DMS53 (cell line): ENCODE measurements around the gene KNDC1.
"Not testable (repeated sequence)": the region's sequence is repeated elsewhere in the genome, so short reads cannot be mapped to it uniquely, and the experiment has no call there.

Experiments used
- DNase-seq: peaks from one replicate; lab custom pipeline; 2025; lab: John Stamatoyannopoulos, UW

Gene KNDC1

GRCh38 chr10:133259602-133259989 is 99.6 kb downstream of the KNDC1 start:
- no peak for DNase-seq

GRCh38 chr10:133260895-133261725 is 101.1 kb downstream of the KNDC1 start:
- peak; percentile 67 for DNase-seq

- DNase-seq: peak; percentile 91
Observed at GRCh38 chr10:133261726-133262325, 101.8 kb downstream of the KNDC1 start.

GRCh38 chr10:133262696-133263095 is 102.7 kb downstream of the KNDC1 start:
- DNase-seq: peak; percentile 85

- no peak for DNase-seq
Observed at GRCh38 chr10:133263674-133264073, 103.7 kb downstream of the KNDC1 start.

GRCh38 chr10:133264461-133264860 is 104.4 kb downstream of the KNDC1 start:
- no peak for DNase-seq

- DNase-seq: not testable (repeated sequence)
Observed at GRCh38 chr10:133265052-133265451, 105.0 kb downstream of the KNDC1 start.

GRCh38 chr10:133266056-133266795 is 106.2 kb downstream of the KNDC1 start:
- DNase-seq: no peak

- DNase-seq: no peak
Observed at GRCh38 chr10:133267293-133267692, 107.3 kb downstream of the KNDC1 start.

GRCh38 chr10:133267829-133268228 is 107.8 kb downstream of the KNDC1 start:
- DNase-seq: no peak

GRCh38 chr10:133268532-133268931 is 108.5 kb downstream of the KNDC1 start:
- no peak for DNase-seq

GRCh38 chr10:133269367-133269766 is 109.3 kb downstream of the KNDC1 start:
- DNase-seq: no peak

GRCh38 chr10:133270204-133270603 is 110.2 kb downstream of the KNDC1 start:
- no peak for DNase-seq

- no peak for DNase-seq
Observed at GRCh38 chr10:133270773-133271297, 110.8 kb downstream of the KNDC1 start.

GRCh38 chr10:133271521-133272300 is 111.7 kb downstream of the KNDC1 start:
- DNase-seq: no peak

GRCh38 chr10:133272301-133272963 is 112.4 kb downstream of the KNDC1 start:
- no peak for DNase-seq

GRCh38 chr10:133272964-133273420 is 113.0 kb downstream of the KNDC1 start:
- DNase-seq: no peak

- DNase-seq: peak; percentile 28
Observed at GRCh38 chr10:133273534-133274143, 113.6 kb downstream of the KNDC1 start.

GRCh38 chr10:133274751-133275683 is 115.0 kb downstream of the KNDC1 start:
- DNase-seq: peak; percentile 40
